KG1 (cell line): ENCODE measurements around the gene PTH1R.

ENCODE experiments used
- DNase-seq: peaks from one replicate; lab custom pipeline; 2025; lab: John Stamatoyannopoulos, UW

PTH1R gene

GRCh38 chr3:46946856-46947545, 69.5 kb downstream of the PTH1R start:
- no peak for DNase-seq

GRCh38 chr3:46947546-46947901, 70.0 kb downstream of the PTH1R start:
- no peak for DNase-seq

- DNase-seq, result no peak
These were observed 70.7 kb downstream of the PTH1R start for GRCh38 chr3:46947981-46948791.

GRCh38 chr3:46948830-46949671, 71.5 kb downstream of the PTH1R start:
- DNase-seq, result no peak

- DNase-seq, result no peak
These were observed 72.7 kb downstream of the PTH1R start for GRCh38 chr3:46950177-46950576.

GRCh38 chr3:46950650-46951241, 73.2 kb downstream of the PTH1R start:
- DNase-seq, result no peak

- DNase-seq, result no peak
These were observed 75.3 kb downstream of the PTH1R start for GRCh38 chr3:46952813-46953212.
